Measurements from ENCODE around the gene DCAF11.

The DCAF11 gene

GRCh38 chr14:24122898-24123297 is 8.3 kb downstream of the DCAF11 start:
- no peak for DNase-seq

GRCh38 chr14:24123424-24124417 is 9.1 kb downstream of the DCAF11 start:
- DNase-seq: no peak

DNA sequence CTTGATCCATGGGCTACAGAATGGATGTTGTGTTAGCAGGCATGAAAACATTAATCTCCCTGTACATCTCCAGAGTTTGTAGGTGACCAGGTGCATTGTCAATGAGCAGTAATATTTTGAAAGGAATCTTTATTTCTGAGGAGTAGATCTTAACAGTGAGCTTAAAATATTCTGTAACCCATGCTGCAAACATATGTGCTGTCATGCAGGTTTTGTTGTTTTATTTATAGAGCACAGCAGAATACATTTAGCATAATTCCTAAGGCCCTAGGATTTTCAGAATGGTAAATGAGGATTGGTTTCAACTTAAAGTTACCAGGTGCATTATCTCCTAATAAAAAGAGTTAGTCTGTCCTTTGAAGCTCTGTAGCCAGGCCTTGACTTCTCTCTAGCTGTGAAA is 12.4 kb downstream of the DCAF11 start:
- DNase-seq: no peak

GRCh38 chr14:24127673-24128072 is 13.1 kb downstream of the DCAF11 start:
- no peak for DNase-seq

- DNase-seq: no peak
Measured at GRCh38 chr14:24129410-24129998, 14.9 kb downstream of the DCAF11 start.

DNA sequence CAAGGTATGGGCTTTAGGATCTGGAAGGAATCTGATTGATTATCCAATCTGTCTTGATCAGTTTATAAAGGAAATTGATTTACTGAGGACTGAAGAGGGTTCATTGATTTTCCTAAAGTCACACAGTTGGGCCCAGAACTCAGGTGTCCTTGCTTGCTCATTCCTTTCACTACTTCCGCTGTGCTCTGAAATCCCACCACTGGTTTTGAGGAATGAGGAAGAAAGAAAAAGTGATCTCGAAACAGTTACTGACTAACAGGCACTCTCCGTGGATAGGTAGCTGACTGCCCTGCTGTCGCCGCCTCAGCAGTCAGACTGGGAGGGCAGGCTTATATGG is 15.8 kb downstream of the DCAF11 start, which contains the start of gene FITM1:
FITM1 (plus strand) TSS at position 280 of the 337 bp plus-strand sequence. CDS start 905 bp downstream, outside the sequence.
- no peak for DNase-seq

GRCh38 chr14:24130717-24131548 is 16.4 kb downstream of the DCAF11 start:
- no peak for DNase-seq

DNA sequence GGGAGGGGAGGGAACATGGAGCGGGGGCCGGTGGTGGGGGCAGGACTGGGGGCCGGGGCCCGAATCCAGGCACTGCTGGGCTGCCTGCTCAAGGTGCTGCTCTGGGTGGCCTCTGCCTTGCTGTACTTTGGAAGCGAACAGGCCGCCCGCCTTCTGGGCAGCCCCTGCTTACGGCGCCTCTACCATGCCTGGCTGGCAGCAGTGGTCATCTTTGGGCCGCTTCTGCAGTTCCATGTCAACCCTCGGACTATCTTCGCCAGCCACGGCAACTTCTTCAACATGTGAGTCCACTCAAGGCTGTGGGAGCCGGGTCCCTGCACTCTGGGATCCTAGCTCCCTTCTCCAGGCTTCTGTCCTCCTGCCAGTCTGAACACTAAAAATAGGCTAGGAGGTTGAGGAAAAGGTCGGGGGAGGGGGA is 17.0 kb downstream of the DCAF11 start:
- DNase-seq: no peak

GRCh38 chr14:24132061-24132685 is 17.6 kb downstream of the DCAF11 start:
- DNase-seq: peak; percentile 30

GRCh38 chr14:24132976-24133375 is 18.4 kb downstream of the DCAF11 start:
- no peak for DNase-seq

DNA sequence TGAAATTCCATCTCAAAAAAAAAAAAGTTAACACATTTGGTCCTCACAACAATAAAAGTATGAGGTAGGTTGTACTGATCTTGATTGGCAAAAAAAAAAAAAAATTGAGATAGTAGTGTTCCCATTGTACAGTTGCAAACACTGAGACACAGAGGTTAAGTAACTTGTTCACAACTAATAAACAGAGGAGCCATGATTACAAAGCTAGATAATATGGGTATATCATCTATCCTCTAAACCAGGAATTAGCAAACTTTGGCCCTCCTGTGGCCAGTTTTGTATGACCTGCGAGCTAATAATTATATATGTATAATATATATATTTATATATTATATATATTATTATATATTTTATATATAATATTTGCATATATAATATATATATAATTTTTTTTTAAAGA is 19.2 kb downstream of the DCAF11 start:
- DNase-seq: no peak

GRCh38 chr14:24135584-24135833 is 20.9 kb downstream of the DCAF11 start:
- no peak for DNase-seq

GRCh38 chr14:24135834-24136683 is 21.5 kb downstream of the DCAF11 start, which contains the start of gene PSME1:
Gene PSME1 (plus strand): TSS chr14:24136194. CDS start chr14:24136263, 69 bp downstream.
- DNase-seq: peak; percentile 94

GRCh38 chr14:24136684-24137528 is 22.3 kb downstream of the DCAF11 start:
- DNase-seq: peak; percentile 24

- no peak for DNase-seq
Measured at GRCh38 chr14:24137529-24138395, 23.2 kb downstream of the DCAF11 start.

GRCh38 chr14:24138396-24139271 is 24.1 kb downstream of the DCAF11 start:
- DNase-seq: no peak

- DNase-seq: no peak
Measured at GRCh38 chr14:24139272-24139934, 24.8 kb downstream of the DCAF11 start.

Measured in stimulated activated CD4-positive, alpha-beta T cell treated with anti-CD3 and anti-CD28 coated beads, Interleukin-4, amount 100 ng/mL, for 1 hour (primary cell).